Adrenal gland (tissue), 5 donors: ENCODE data around the gene SLC29A1.

Experiments
- CTCF ChIP-seq, 6 experiments: fragments of 450-650 bp in 4 of 6; fragments of 200-600 bp in 2 of 6; sonication (generic) in 1 of 6; IDR thresholded peaks; 1 replicate in 5 of 6; 2 replicates in 1 of 6; pipeline versions ENCODE4 v1.5.1 to v1.8.0; 2016 to 2021; ENCODE audit warnings: antibody characterized with exemption in 6 of 6, mild to moderate bottlenecking in 2 of 6, moderate library complexity in 1 of 6
- POLR2A ChIP-seq, 2 donors: fragments of 450-650 bp; IDR thresholded peaks; one replicate each; pipeline ENCODE4 v1.6.1; 2017; ENCODE audit warnings: antibody characterized with exemption in 2 of 2, mild to moderate bottlenecking in 2 of 2, moderate library complexity in 1 of 2
- donor health status: DM: no; HTN: no; CAD: no.

- TF ChIP-seq CTCF (IDR thresholded peaks at IDR 0.05) (no peak), POLR2A (IDR thresholded peaks at IDR 0.05) (no peak)
These were observed 36.8 kb upstream of the SLC29A1 start for GRCh38 chr6:44186635-44187025.
